OCI-LY1 (cell line): ENCODE data around the gene ZFC3H1.

ENCODE experiments used
- H2AFZ ChIP-seq: fragments of 200-600 bp; sonication (generic), shearing (Covaris generic); 2 replicates; pipeline ENCODE4 v1.6.0; 2014; ENCODE audit warnings: antibody characterized with exemption, mild to moderate bottlenecking, low read length
- H3F3A ChIP-seq: fragments of 200-600 bp; sonication (generic), shearing (Covaris generic); 2 replicates; pipeline ENCODE4 v1.6.0; 2014; ENCODE audit warnings: mild to moderate bottlenecking, antibody characterized with exemption, low read length, moderate library complexity; ENCODE audit not compliant: insufficient read depth
- H3K27ac ChIP-seq: fragments of 200-600 bp; sonication (generic); 2 replicates; pipeline ENCODE4 v1.5.1; 2014; ENCODE audit warnings: low read length, mixed run types, mild to moderate bottlenecking, low read depth; ENCODE audit not compliant: poor library complexity, severe bottlenecking
- H3K27me3 ChIP-seq: fragments of 200-600 bp; sonication (generic); 2 replicates; pipeline ENCODE4 v1.6.0; 2014; ENCODE audit warnings: antibody characterized with exemption, mild to moderate bottlenecking, low read length, moderate library complexity; ENCODE audit not compliant: insufficient read depth
- H3K36me3 ChIP-seq: fragments of 200-600 bp; sonication (generic); 2 replicates; pipeline ENCODE4 v1.6.1; 2014; ENCODE audit warnings: mild to moderate bottlenecking, antibody characterized with exemption, low read length, moderate library complexity, mixed read lengths; ENCODE audit not compliant: insufficient read depth
- H3K4me1 ChIP-seq: fragments of 200-600 bp; sonication (generic); 2 replicates; pipeline ENCODE4 v1.5.1; 2014; ENCODE audit warnings: mild to moderate bottlenecking, low read length, moderate library complexity; ENCODE audit not compliant: insufficient read depth, severe bottlenecking
- H3K4me2 ChIP-seq: fragments of 200-600 bp; sonication (generic), shearing (Covaris generic); 2 replicates; pipeline ENCODE4 v1.6.1; 2014; ENCODE audit warnings: low read length
- H3K4me3 ChIP-seq: fragments of 200-600 bp; sonication (generic); 2 replicates; pipeline ENCODE4 v1.5.1; 2014; ENCODE audit warnings: low read length, low read depth, mild to moderate bottlenecking, mixed read lengths; ENCODE audit not compliant: poor library complexity, severe bottlenecking
- H3K79me2 ChIP-seq: fragments of 200-600 bp; shearing (Covaris generic); 2 replicates; pipeline ENCODE4 v1.6.1; 2016; ENCODE audit warnings: mixed run types, low read length, mixed read lengths; ENCODE audit not compliant: insufficient read depth
- H3K9ac ChIP-seq: fragments of 200-600 bp; sonication (generic), shearing (Covaris generic); 2 replicates; pipeline ENCODE4 v1.6.1; 2014; ENCODE audit warnings: mild to moderate bottlenecking, low read length, mixed read lengths
- H3K9me2 ChIP-seq: fragments of 200-600 bp; sonication (generic), shearing (Covaris generic); 2 replicates; pipeline ENCODE4 v1.6.1; 2014; ENCODE audit warnings: low read depth, mild to moderate bottlenecking, low read length, mixed read lengths
- H3K9me3 ChIP-seq: fragments of 200-600 bp; shearing (Covaris generic); 2 replicates; pipeline ENCODE4 v1.6.1; 2014; ENCODE audit warnings: low read length, mixed read lengths
- H4K20me1 ChIP-seq: fragments of 200-600 bp; sonication (generic), shearing (Covaris generic); 2 replicates; pipeline ENCODE4 v1.6.0; 2016; ENCODE audit warnings: mild to moderate bottlenecking, low read length; ENCODE audit not compliant: insufficient read depth
- EZH2 ChIP-seq: fragments of 200-600 bp; sonication (generic), shearing (Covaris generic); IDR thresholded peaks from 2 replicates; pipeline ENCODE4 v1.8.0; 2017; ENCODE audit warnings: borderline replicate concordance, mixed run types, mild to moderate bottlenecking, antibody characterized with exemption, low read length, moderate library complexity, mixed read lengths
- TF ChIP-seq, protein P1 (sequence below): fragments of 200-600 bp; sonication (generic), shearing (Covaris generic); IDR thresholded peaks from 2 replicates; pipeline ENCODE4 v1.5.1; 2017; ENCODE audit warnings: mild to moderate bottlenecking, antibody characterized with exemption, low read length, moderate library complexity, mixed read lengths

The ZFC3H1 gene

GRCh38 chr12:71652656-71653055 lies 11.0 kb downstream of the ZFC3H1 start:
- no peaks in the 10 kb centered on the region for H3K4me1 ChIP-seq
- H3K9ac ChIP-seq, result no peak overlapping the region
- no peak overlapping the region for H3K4me3 ChIP-seq
- no peak overlapping the region for H2AFZ ChIP-seq
- 0 out of 2 replicates have a peak, but pooled peaks cover 11% of the 10 kb centered on the region for H3K9me3 ChIP-seq
- peaks cover 65% of the 10 kb centered on the region for H3K79me2 ChIP-seq
- H3K27me3 ChIP-seq, result no peaks in the 10 kb centered on the region
- no peaks in the 10 kb centered on the region for H3F3A ChIP-seq
- no peaks in the 10 kb centered on the region for H3K9me2 ChIP-seq
- H3K27ac ChIP-seq, result no peak overlapping the region
- peaks cover 88% of the 10 kb centered on the region for H3K36me3 ChIP-seq
- TF ChIP-seq EZH2, result no peak
- TF ChIP-seq, protein P1, sequence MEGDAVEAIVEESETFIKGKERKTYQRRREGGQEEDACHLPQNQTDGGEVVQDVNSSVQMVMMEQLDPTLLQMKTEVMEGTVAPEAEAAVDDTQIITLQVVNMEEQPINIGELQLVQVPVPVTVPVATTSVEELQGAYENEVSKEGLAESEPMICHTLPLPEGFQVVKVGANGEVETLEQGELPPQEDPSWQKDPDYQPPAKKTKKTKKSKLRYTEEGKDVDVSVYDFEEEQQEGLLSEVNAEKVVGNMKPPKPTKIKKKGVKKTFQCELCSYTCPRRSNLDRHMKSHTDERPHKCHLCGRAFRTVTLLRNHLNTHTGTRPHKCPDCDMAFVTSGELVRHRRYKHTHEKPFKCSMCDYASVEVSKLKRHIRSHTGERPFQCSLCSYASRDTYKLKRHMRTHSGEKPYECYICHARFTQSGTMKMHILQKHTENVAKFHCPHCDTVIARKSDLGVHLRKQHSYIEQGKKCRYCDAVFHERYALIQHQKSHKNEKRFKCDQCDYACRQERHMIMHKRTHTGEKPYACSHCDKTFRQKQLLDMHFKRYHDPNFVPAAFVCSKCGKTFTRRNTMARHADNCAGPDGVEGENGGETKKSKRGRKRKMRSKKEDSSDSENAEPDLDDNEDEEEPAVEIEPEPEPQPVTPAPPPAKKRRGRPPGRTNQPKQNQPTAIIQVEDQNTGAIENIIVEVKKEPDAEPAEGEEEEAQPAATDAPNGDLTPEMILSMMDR, result no peak
- H3K4me2 ChIP-seq, result no peak overlapping the region
- no peaks in the 10 kb centered on the region for H4K20me1 ChIP-seq

DNA sequence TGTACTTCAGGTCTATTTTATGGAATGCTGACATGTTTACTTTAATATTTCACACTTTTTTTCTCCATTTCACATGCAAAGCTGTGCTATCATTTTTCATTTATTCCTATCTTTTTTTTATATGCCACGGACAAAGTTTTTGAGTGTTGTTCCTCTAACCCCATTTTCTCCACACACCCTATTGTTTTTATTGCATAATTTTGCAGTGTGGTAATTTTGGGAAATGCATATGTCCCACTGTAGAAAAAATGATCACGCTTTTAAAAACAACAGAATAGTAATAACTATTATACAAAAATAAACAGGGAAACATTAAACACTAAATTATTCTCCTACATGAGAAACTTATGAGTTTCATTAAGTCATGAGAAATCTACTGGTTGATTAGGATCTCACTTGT lies 14.2 kb downstream of the ZFC3H1 start:
- no peak overlapping the region for H3K4me3 ChIP-seq
- H3K4me2 ChIP-seq, result no peak overlapping the region
- no peaks in the 10 kb centered on the region for H3K27me3 ChIP-seq
- H3K27ac ChIP-seq, result no peak overlapping the region
- H3K9me3 ChIP-seq, result 0 out of 2 replicates have a peak, but pooled peaks cover 5% of the 10 kb centered on the region
- peaks cover 41% of the 10 kb centered on the region for H3K79me2 ChIP-seq
- no peaks in the 10 kb centered on the region for H4K20me1 ChIP-seq
- TF ChIP-seq, protein P1, result no peak
- TF ChIP-seq EZH2, result no peak
- H3K4me1 ChIP-seq, result no peaks in the 10 kb centered on the region
- H3F3A ChIP-seq, result no peaks in the 10 kb centered on the region
- H3K9ac ChIP-seq, result no peak overlapping the region
- H3K36me3 ChIP-seq, result peaks cover 85% of the 10 kb centered on the region
- no peaks in the 10 kb centered on the region for H3K9me2 ChIP-seq
- H2AFZ ChIP-seq, result no peak overlapping the region

DNA sequence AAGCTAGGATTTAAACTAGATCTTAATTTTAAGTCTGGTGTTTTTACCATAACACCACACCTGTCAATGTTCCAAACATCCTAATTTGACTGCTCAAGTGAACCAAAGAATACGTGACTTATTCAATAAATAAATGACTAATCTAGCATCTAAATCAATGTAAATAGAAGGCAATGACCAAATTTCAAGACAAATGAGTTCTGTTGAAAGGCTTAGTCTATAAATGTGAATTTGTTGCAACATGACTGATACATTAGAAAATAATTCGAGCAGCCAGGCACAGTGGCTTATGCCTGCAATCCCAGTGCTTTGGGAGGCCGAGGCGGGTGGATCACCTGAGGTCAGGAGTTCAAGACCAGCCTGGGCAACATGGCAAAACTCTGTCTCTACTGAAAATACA lies 15.1 kb downstream of the ZFC3H1 start:
- TF ChIP-seq, protein P1, result no peak
- TF ChIP-seq EZH2, result no peak
- Histone ChIP-seq H3K4me1 (no peaks in the 10 kb centered on the region), H4K20me1 (no peaks in the 10 kb centered on the region), H3K9ac (no peak overlapping the region), H3K36me3 (peaks cover 85% of the 10 kb centered on the region), H2AFZ (no peak overlapping the region), H3K9me3 (0 out of 2 replicates have a peak, but pooled peaks cover 5% of the 10 kb centered on the region), H3F3A (no peaks in the 10 kb centered on the region), H3K27ac (no peak overlapping the region), H3K9me2 (no peaks in the 10 kb centered on the region), H3K4me3 (no peak overlapping the region), H3K4me2 (no peak overlapping the region), H3K79me2 (peaks cover 35% of the 10 kb centered on the region), H3K27me3 (no peaks in the 10 kb centered on the region)
